Measurements from ENCODE around the gene CLIC5. TPM values are rescaled to one million over a fixed set of nuclear protein-coding genes. Genes with fewer than 3 reads are reported as not detected.

The CLIC5 gene
- total RNA-seq, 2 experiments from 2014 or later, result 0.03 to 0.08 TPM

DNA sequence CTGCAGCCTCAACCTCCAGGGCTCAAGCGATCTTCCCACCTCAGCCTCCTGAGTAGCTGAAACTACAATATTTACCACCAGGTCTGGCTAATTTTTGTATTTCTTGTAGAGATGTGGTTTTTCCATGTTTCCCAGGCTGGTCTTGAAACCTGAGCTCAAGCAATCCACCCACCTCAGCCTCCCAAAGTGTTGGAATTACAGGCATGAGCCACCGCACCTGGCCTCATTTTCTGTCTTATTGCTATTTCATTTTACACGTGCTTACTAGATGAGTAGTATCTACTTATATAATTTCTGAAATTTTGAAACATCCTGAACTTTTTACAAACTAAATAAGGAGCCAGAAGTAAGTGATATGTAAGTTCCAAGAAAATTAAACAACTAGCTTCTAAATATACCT, 34.6 kb downstream of the CLIC5 start:
- no peak for DNase-seq (ENCODE audit: low spot score)
- ChIA-PET POLR2A (no interaction called here), CTCF (ENCODE audit: unreplicated experiment) (no interaction called here)
- no peaks in the 10 kb centered on the region for H3K9me3 ChIP-seq (ENCODE audit: low read length)
- no peak for TF ChIP-seq EZH2phosphoT487 (IDR thresholded peaks at IDR 0.05; ENCODE audit: borderline replicate concordance, low read depth, low read length)
- TF ChIP-seq CTCF (conservative IDR thresholded peaks at IDR 0.05; ENCODE audit: low read length), result no peak
- no peaks in the 10 kb centered on the region for H4K20me1 ChIP-seq (ENCODE audit: insufficient read depth, low read length)
- H2AFZ ChIP-seq (ENCODE audit: low read length), result no peak overlapping the region
- no peaks in the 10 kb centered on the region for H3K4me1 ChIP-seq (ENCODE audit: insufficient read depth, low read length, poor library complexity, severe bottlenecking)
- H3K4me2 ChIP-seq (ENCODE audit: low read length), result no peak overlapping the region
- no TSS peak for BruUV-seq (replicated peaks)
- intact Hi-C loops (cut with micrococcal nuclease; ENCODE audit: unreplicated experiment), result no loop called here
- H3K36me3 ChIP-seq (ENCODE audit: insufficient read depth, low read length), result no peaks in the 10 kb centered on the region
- no peaks in the 10 kb centered on the region for H3K79me2 ChIP-seq (ENCODE audit: insufficient read depth, low read depth, low read length)
- no peak overlapping the region for H3K4me3 ChIP-seq (ENCODE audit: low read depth, low read length, poor library complexity, severe bottlenecking)
- H3K9me2 ChIP-seq (ENCODE audit: insufficient read depth, low read length), result no peaks in the 10 kb centered on the region
- H3K27ac ChIP-seq (ENCODE audit: low read depth, low read length, poor library complexity, severe bottlenecking), result no peak overlapping the region

- Histone ChIP-seq H3K9me3 (ENCODE audit: low read length) (no peaks in the 10 kb centered on the region), H3K4me1 (ENCODE audit: insufficient read depth, low read length, poor library complexity, severe bottlenecking) (no peaks in the 10 kb centered on the region), H3K4me3 (ENCODE audit: low read depth, low read length, poor library complexity, severe bottlenecking) (no peak overlapping the region), H4K20me1 (ENCODE audit: insufficient read depth, low read length) (no peaks in the 10 kb centered on the region), H3K27ac (ENCODE audit: low read depth, low read length, poor library complexity, severe bottlenecking) (no peak overlapping the region), H3K36me3 (ENCODE audit: insufficient read depth, low read length) (no peaks in the 10 kb centered on the region), H3K4me2 (ENCODE audit: low read length) (no peak overlapping the region), H2AFZ (ENCODE audit: low read length) (no peak overlapping the region), H3K79me2 (ENCODE audit: insufficient read depth, low read depth, low read length) (no peaks in the 10 kb centered on the region), H3K9me2 (ENCODE audit: insufficient read depth, low read length) (no peaks in the 10 kb centered on the region)
- TF ChIP-seq CTCF (conservative IDR thresholded peaks at IDR 0.05; ENCODE audit: low read length) (no peak), EZH2phosphoT487 (IDR thresholded peaks at IDR 0.05; ENCODE audit: borderline replicate concordance, low read depth, low read length) (no peak)
- DNase-seq (ENCODE audit: low spot score), result no peak
- BruUV-seq (replicated peaks), result no TSS peak
- intact Hi-C loops (cut with micrococcal nuclease; ENCODE audit: unreplicated experiment), result no loop called here
- ChIA-PET CTCF (ENCODE audit: unreplicated experiment) (no interaction called here), POLR2A (interaction anchor here (0.5 kb wide), 1 partner anchor 920 kb away, joined by 3 read pairs; no protein-coding TSS in a partner anchor)
These were observed 36.3 kb downstream of the CLIC5 start for GRCh38 chr6:45979311-45979710.

- H3K27ac ChIP-seq (ENCODE audit: low read depth, low read length, poor library complexity, severe bottlenecking), result no peak overlapping the region
- POLR2A ChIA-PET, result no interaction called here
- CTCF ChIA-PET (ENCODE audit: unreplicated experiment), result no interaction called here
- intact Hi-C loops (cut with micrococcal nuclease; ENCODE audit: unreplicated experiment), result no loop called here
- BruUV-seq (replicated peaks), result no TSS peak
- TF ChIP-seq CTCF (conservative IDR thresholded peaks at IDR 0.05; ENCODE audit: low read length) (no peak), EZH2phosphoT487 (IDR thresholded peaks at IDR 0.05; ENCODE audit: borderline replicate concordance, low read depth, low read length) (no peak)
- H3K36me3 ChIP-seq (ENCODE audit: insufficient read depth, low read length), result no peaks in the 10 kb centered on the region
- H3K9me3 ChIP-seq (ENCODE audit: low read length), result no peaks in the 10 kb centered on the region
- no peak for DNase-seq (ENCODE audit: low spot score)
- H3K79me2 ChIP-seq (ENCODE audit: insufficient read depth, low read depth, low read length), result no peaks in the 10 kb centered on the region
- no peaks in the 10 kb centered on the region for H4K20me1 ChIP-seq (ENCODE audit: insufficient read depth, low read length)
- H3K9me2 ChIP-seq (ENCODE audit: insufficient read depth, low read length), result no peaks in the 10 kb centered on the region
- no peak overlapping the region for H2AFZ ChIP-seq (ENCODE audit: low read length)
- peaks cover 12% of the 10 kb centered on the region for H3K4me1 ChIP-seq (ENCODE audit: insufficient read depth, low read length, poor library complexity, severe bottlenecking)
- no peak overlapping the region for H3K4me2 ChIP-seq (ENCODE audit: low read length)
- no peak overlapping the region for H3K4me3 ChIP-seq (ENCODE audit: low read depth, low read length, poor library complexity, severe bottlenecking)
These were observed 41.1 kb downstream of the CLIC5 start for GRCh38 chr6:45974596-45974995.
